WTC11 (cell line): Measurements from ENCODE around the gene ZNF445. TPM values are rescaled to one million over a fixed set of nuclear protein-coding genes. Genes with fewer than 3 reads are reported as not detected.

Source experiments
- ATAC-seq: fragments of 200-7000 bp; cut with Tn5 transposase; 2 replicates; pipeline ENCODE4 v1.10.0; 2021; ENCODE audit warnings: mild to moderate bottlenecking, moderate library complexity
- Bru-seq: library from RNA; stranded (reverse); fragments of 400-500 nt; gene quantifications from one replicate; lab custom pipeline; 2021; lab: Mats Ljungman, UMichigan
- CTCF ChIA-PET: fragments of 300-600 bp; sonication (Branson Sonifier 250); formaldehyde crosslinking; loops from one replicate; lab custom pipeline; 2021; ENCODE audit warnings: antibody characterized with exemption; lab: Charles Lee
- POLR2A ChIA-PET: fragments of 350-600 bp; sonication (Branson Sonifier 250); formaldehyde crosslinking; loops from one replicate; lab custom pipeline; 2021; ENCODE audit warnings: antibody characterized with exemption; lab: Charles Lee
- DNase-seq: peaks from one replicate; pipeline ENCODE4 v3.0.0; 2021; ENCODE audit warnings: low spot score
- H3K27ac Mint-ChIP-seq: 2 replicates; pipeline ENCODE4 v1.8.0; 2021; ENCODE audit warnings: mixed read lengths
- H3K27me3 Mint-ChIP-seq: 2 replicates; pipeline ENCODE4 v1.8.0; 2021; ENCODE audit warnings: low read depth, mild to moderate bottlenecking, moderate library complexity, mixed read lengths
- H3K36me3 Mint-ChIP-seq: 2 replicates; pipeline ENCODE4 v1.8.0; 2021; ENCODE audit warnings: mixed read lengths
- H3K4me1 Mint-ChIP-seq: 2 replicates; pipeline ENCODE4 v1.8.0; 2022; ENCODE audit warnings: mixed read lengths
- H3K4me3 Mint-ChIP-seq: 2 replicates; pipeline ENCODE4 v1.8.0; 2021; ENCODE audit warnings: mild to moderate bottlenecking, moderate library complexity, mixed read lengths
- H3K9me3 Mint-ChIP-seq: 2 replicates; pipeline ENCODE4 v1.8.0; 2021; ENCODE audit warnings: mixed read lengths
- ETV6 ChIP-seq: sonication (generic); formaldehyde crosslinking; IDR thresholded peaks from 2 replicates; pipeline ENCODE4 v1.8.1; 2022; ENCODE audit warnings: mild to moderate bottlenecking, missing genetic modification reagents
- IRF1 ChIP-seq: sonication (generic); formaldehyde crosslinking; IDR thresholded peaks from 2 replicates; pipeline ENCODE4 v1.8.0; 2023; ENCODE audit warnings: missing genetic modification reagents
- NFYB ChIP-seq: sonication (generic); formaldehyde crosslinking; conservative IDR thresholded peaks from 2 replicates; pipeline ENCODE4 v1.8.0; 2022; ENCODE audit warnings: low read depth, missing genetic modification reagents
- NR2C2 ChIP-seq: sonication (generic); formaldehyde crosslinking; IDR thresholded peaks from 2 replicates; pipeline ENCODE4 v1.8.0; 2022; ENCODE audit warnings: mild to moderate bottlenecking, missing genetic modification reagents
- NR3C1 ChIP-seq: sonication (generic); formaldehyde crosslinking; conservative IDR thresholded peaks from 2 replicates; pipeline ENCODE4 v1.8.1; 2023; ENCODE audit warnings: low read depth, mild to moderate bottlenecking, missing genetic modification reagents
- SP1 ChIP-seq: sonication (generic); formaldehyde crosslinking; conservative IDR thresholded peaks from 2 replicates; pipeline ENCODE4 v1.8.1; 2022; ENCODE audit warnings: missing genetic modification reagents
- ZNF512 ChIP-seq: sonication (generic); formaldehyde crosslinking; IDR thresholded peaks from 2 replicates; pipeline ENCODE4 v1.8.1; 2022; ENCODE audit warnings: missing genetic modification reagents, borderline replicate concordance
- ZNF671 ChIP-seq: fragments of 250-450 bp; sonication (Bioruptor Pico); IDR thresholded peaks from 2 replicates; pipeline ENCODE4 v1.8.0; 2021; ENCODE audit warnings: mild to moderate bottlenecking
- long read RNA-seq, 3 experiments: library from RNA in 1 of 3; library from capped mRNA in 1 of 3; library from polyadenylated mRNA in 1 of 3; unstranded in 2 of 3; stranded (forward) in 1 of 3; transcript quantifications; one replicate each; pipeline ENCODE4 v2.0.0, GENCODE V29; 2021
- total RNA-seq: library from RNA; stranded (reverse); gene quantifications from 3 replicates; pipeline ENCODE4 v1.2.3, GENCODE V29; 2021
- TF ChIP-seq, protein P1 (sequence below): sonication (generic); formaldehyde crosslinking; IDR thresholded peaks from 2 replicates; pipeline ENCODE4 v1.8.0; 2022; ENCODE audit warnings: missing genetic modification reagents
- TF ChIP-seq, protein P2 (sequence below): sonication (generic); formaldehyde crosslinking; IDR thresholded peaks from 2 replicates; pipeline ENCODE4 v1.8.1; 2022; ENCODE audit warnings: mild to moderate bottlenecking, moderate library complexity, missing genetic modification reagents
- TF ChIP-seq, protein P3 (sequence below): sonication (generic); formaldehyde crosslinking; IDR thresholded peaks from 2 replicates; pipeline ENCODE4 v1.8.1; 2022; ENCODE audit warnings: mild to moderate bottlenecking, missing genetic modification reagents, moderate library complexity, borderline replicate concordance
- TF ChIP-seq, protein P4 (sequence below): fragments of 250-450 bp; sonication (Bioruptor Pico); IDR thresholded peaks from 2 replicates; pipeline ENCODE4 v1.9.0; 2021; ENCODE audit warnings: mild to moderate bottlenecking
- TF ChIP-seq, protein P5 (sequence below): sonication (generic); formaldehyde crosslinking; conservative IDR thresholded peaks from 2 replicates; pipeline ENCODE4 v1.8.1; 2022; ENCODE audit warnings: mild to moderate bottlenecking, missing genetic modification reagents

ZNF445 gene
- total RNA-seq = 20.3 to 27.7 TPM (median 26.0 TPM) in 3 replicates
- percentile 85 among the genes with signal in this experiment for Bru-seq, nascent RNA
- long read RNA-seq, experiment 1, full-length matches to known transcripts = 10 of 52 reads
- long read RNA-seq, experiment 1, partial matches to known transcripts = 1 of 52 reads
- long read RNA-seq, experiment 1, other reads (novel, unspliced or antisense) = 41 of 52 reads
- long read RNA-seq, experiment 2, partial matches to known transcripts = 0 of 15 reads
- long read RNA-seq, experiment 2, other reads (novel, unspliced or antisense) = 15 of 15 reads
- long read RNA-seq, experiment 3 = 0 reads

- Mint-ChIP-seq H3K27ac (0 out of 2 replicates have a peak within 1 kb of the TSS, but pooled peaks have one; percentile 68), H3K36me3 (no peaks in the 10 kb centered on the region), H3K4me3 (peak within 1 kb of the TSS; percentile 90), H3K9me3 (no peaks in the 10 kb centered on the region), H3K27me3 (no peaks in the 10 kb centered on the region; the same call in 1 of the 2 replicates), H3K4me1 (peaks cover 38% of the 10 kb centered on the region)
- POLR2A ChIA-PET = interaction anchor here (0.6 kb wide), 1 partner anchor 222 kb away, joined by 5 read pairs; no protein-coding TSS in a partner anchor
- ATAC-seq (peak; percentile 93), DNase-seq (peak; percentile 81)
- TF ChIP-seq SP1 (CRISPR knock-in tag) (peak; percentile 57; the same call in 1 of the 2 replicates), ETV6 (CRISPR knock-in tag) (peak; percentile 54; the same call in 1 of the 2 replicates), IRF1 (CRISPR knock-in tag) (peak; percentile 40; the same call in 1 of the 2 replicates), ZNF671 (CRISPR knock-in tag) (no peak), NR2C2 (CRISPR knock-in tag) (no peak), NFYB (no peak), ZNF512 (no peak)
- TF ChIP-seq, protein P1, sequence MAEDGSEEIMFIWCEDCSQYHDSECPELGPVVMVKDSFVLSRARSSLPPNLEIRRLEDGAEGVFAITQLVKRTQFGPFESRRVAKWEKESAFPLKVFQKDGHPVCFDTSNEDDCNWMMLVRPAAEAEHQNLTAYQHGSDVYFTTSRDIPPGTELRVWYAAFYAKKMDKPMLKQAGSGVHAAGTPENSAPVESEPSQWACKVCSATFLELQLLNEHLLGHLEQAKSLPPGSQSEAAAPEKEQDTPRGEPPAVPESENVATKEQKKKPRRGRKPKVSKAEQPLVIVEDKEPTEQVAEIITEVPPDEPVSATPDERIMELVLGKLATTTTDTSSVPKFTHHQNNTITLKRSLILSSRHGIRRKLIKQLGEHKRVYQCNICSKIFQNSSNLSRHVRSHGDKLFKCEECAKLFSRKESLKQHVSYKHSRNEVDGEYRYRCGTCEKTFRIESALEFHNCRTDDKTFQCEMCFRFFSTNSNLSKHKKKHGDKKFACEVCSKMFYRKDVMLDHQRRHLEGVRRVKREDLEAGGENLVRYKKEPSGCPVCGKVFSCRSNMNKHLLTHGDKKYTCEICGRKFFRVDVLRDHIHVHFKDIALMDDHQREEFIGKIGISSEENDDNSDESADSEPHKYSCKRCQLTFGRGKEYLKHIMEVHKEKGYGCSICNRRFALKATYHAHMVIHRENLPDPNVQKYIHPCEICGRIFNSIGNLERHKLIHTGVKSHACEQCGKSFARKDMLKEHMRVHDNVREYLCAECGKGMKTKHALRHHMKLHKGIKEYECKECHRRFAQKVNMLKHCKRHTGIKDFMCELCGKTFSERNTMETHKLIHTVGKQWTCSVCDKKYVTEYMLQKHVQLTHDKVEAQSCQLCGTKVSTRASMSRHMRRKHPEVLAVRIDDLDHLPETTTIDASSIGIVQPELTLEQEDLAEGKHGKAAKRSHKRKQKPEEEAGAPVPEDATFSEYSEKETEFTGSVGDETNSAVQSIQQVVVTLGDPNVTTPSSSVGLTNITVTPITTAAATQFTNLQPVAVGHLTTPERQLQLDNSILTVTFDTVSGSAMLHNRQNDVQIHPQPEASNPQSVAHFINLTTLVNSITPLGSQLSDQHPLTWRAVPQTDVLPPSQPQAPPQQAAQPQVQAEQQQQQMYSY (CRISPR knock-in tag) = no peak
- TF ChIP-seq, protein P2, sequence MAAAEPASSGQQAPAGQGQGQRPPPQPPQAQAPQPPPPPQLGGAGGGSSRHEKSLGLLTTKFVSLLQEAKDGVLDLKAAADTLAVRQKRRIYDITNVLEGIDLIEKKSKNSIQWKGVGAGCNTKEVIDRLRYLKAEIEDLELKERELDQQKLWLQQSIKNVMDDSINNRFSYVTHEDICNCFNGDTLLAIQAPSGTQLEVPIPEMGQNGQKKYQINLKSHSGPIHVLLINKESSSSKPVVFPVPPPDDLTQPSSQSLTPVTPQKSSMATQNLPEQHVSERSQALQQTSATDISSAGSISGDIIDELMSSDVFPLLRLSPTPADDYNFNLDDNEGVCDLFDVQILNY (CRISPR knock-in tag) = 0 out of 2 replicates have a peak, but pooled peaks have one; percentile 54
- TF ChIP-seq, protein P3, sequence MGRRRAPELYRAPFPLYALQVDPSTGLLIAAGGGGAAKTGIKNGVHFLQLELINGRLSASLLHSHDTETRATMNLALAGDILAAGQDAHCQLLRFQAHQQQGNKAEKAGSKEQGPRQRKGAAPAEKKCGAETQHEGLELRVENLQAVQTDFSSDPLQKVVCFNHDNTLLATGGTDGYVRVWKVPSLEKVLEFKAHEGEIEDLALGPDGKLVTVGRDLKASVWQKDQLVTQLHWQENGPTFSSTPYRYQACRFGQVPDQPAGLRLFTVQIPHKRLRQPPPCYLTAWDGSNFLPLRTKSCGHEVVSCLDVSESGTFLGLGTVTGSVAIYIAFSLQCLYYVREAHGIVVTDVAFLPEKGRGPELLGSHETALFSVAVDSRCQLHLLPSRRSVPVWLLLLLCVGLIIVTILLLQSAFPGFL (CRISPR knock-in tag) = no peak
- TF ChIP-seq, protein P4, sequence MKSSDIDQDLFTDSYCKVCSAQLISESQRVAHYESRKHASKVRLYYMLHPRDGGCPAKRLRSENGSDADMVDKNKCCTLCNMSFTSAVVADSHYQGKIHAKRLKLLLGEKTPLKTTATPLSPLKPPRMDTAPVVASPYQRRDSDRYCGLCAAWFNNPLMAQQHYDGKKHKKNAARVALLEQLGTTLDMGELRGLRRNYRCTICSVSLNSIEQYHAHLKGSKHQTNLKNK = no peak
- CTCF ChIA-PET = no interaction called here
These were observed at the start of gene ZNF445 for GRCh38 chr3:44477312-44478030. Gene ZNF445, minus strand, starts transcription at chr3:44477670. Its CDS starts 22,121 bp downstream, at chr3:44455549.

DNA sequence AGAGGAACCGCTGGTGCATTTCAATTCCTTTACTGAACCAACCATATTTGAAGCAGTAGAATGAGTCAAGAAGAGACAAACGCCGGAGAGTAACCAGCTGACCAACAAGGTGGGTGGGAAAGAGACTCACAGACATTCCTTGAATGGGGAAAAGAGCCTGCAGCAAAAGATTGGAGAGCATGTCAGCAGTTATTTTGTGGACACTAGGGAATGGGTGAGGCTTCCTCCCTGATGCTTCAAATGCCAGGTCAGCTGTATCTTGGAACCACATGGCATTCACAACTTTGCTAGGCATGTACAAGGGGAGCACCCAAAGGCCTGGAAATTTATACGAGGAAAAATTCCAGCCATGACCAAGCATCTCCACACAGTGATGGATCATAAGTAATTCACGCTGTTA, 47.6 kb upstream of the ZNF445 start:
- H3K36me3 Mint-ChIP-seq = no peaks in the 10 kb centered on the region
- no peak for ATAC-seq

More for the DNA sequence above, 47.6 kb upstream of the ZNF445 start:
- Mint-ChIP-seq H3K27ac (no peak overlapping the region), H3K4me1 (peaks cover 7% of the 10 kb centered on the region), H3K4me3 (no peak overlapping the region), H3K27me3 (peaks cover 34% of the 10 kb centered on the region), H3K9me3 (no peaks in the 10 kb centered on the region)
- ChIA-PET CTCF (interaction anchor here (0.6 kb wide), 1 partner anchor 48 kb away, joined by 3 read pairs; no protein-coding TSS in a partner anchor), POLR2A (no interaction called here)
- no peak for TF ChIP-seq NR3C1 (CRISPR knock-in tag)
- TF ChIP-seq, protein P5, sequence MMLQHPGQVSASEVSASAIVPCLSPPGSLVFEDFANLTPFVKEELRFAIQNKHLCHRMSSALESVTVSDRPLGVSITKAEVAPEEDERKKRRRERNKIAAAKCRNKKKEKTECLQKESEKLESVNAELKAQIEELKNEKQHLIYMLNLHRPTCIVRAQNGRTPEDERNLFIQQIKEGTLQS (CRISPR knock-in tag) = no peak
- no peak for DNase-seq
